Prostate gland (tissue), 2 donors: Measurements from ENCODE around the gene FHIT. TPM values are rescaled to one million over a fixed set of nuclear protein-coding genes. Genes with fewer than 3 reads are reported as not detected.

Experiments used
- DNase-seq: peaks from one replicate; pipeline ENCODE4 v3.0.0-alpha.2; 2019; ENCODE audit warnings: low spot score
- H3K27ac ChIP-seq, 2 donors: fragments of 200-600 bp; sonication (generic); 2 replicates each; pipeline ENCODE4 v1.5.1; 2017 to 2019
- H3K27me3 ChIP-seq: fragments of 200-600 bp; sonication (generic); replicated peaks from 2 replicates; pipeline ENCODE4 v1.5.1; 2019; ENCODE audit not compliant: insufficient read depth
- H3K36me3 ChIP-seq, 2 donors: fragments of 200-600 bp; sonication (generic); 1 replicate in 1 of 2; 2 replicates in 1 of 2; pipeline versions ENCODE4 v1.5.1 to v1.8.1; 2017 to 2019
- H3K4me1 ChIP-seq: fragments of 200-600 bp; sonication (generic); replicated peaks from 2 replicates; pipeline ENCODE4 v1.5.1; 2019
- H3K4me3 ChIP-seq, 2 donors: fragments of 200-600 bp; sonication (generic); 2 replicates each; pipeline ENCODE4 v1.5.1; 2017 to 2019
- H3K9me3 ChIP-seq: fragments of 200-600 bp; sonication (generic); 2 replicates; pipeline ENCODE4 v1.5.1; 2017
- POLR2A ChIP-seq: fragments of 450-650 bp; IDR thresholded peaks from one replicate; pipeline ENCODE4 v1.6.1; 2016; ENCODE audit warnings: antibody characterized with exemption, mild to moderate bottlenecking
- POLR2AphosphoS5 ChIP-seq: sonication (generic); formaldehyde crosslinking; IDR thresholded peaks from one replicate; pipeline ENCODE4 v1.6.1; 2017; ENCODE audit warnings: antibody characterized with exemption
- WGBS: methylation state at CpG from one replicate; pipeline ENCODE4 v1.1.5; 2018; 5-methylcytosine and 5-hydroxymethylcytosine counted together
- intact Hi-C: fragments of 100-400 bp; cut with DNase I; formaldehyde crosslinking; loops from one replicate; pipeline ENCODE4 v1.14.2; 2022
- total RNA-seq, 2 donors: library from RNA; depleted of rRNA; stranded (reverse); fragments of >200 nt; gene quantifications; one replicate each; pipeline ENCODE4 v1.1.0, GENCODE V29; 2016
- TF ChIP-seq, protein P1 (sequence below), 4 experiments: fragments of 200-600 bp in 2 of 4; fragments of 450-650 bp in 2 of 4; sonication (generic) in 2 of 4; IDR thresholded peaks; 1 replicate in 3 of 4; 2 replicates in 1 of 4; pipeline ENCODE4 v1.5.1; 2016 to 2019; ENCODE audit warnings: antibody characterized with exemption in 4 of 4, mild to moderate bottlenecking in 2 of 4, moderate library complexity in 2 of 4

The FHIT gene
- total RNA-seq, 2 donors from 2014 or later, result 6.4 to 10.4 TPM

DNA sequence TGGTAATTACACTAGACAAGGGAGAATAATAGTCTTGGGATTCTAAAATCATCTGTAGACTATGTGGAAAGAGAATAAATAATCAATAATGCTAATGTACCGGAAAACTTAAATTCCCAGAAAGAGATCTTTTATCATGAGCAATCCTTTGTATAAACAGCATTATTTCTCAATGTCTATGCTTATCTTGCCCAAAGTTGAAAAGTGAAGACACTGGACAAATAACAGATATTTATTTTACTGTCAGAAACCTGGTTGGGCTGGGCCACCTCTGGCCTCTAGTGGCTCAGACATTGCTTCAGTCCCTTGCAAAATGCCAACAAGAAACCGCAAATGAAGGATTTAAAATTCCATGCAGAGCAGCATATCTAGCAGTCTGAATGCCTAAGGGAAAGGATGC lies 409.9 kb downstream of the FHIT start:
- no peaks in the 10 kb centered on the region for H3K27me3 ChIP-seq
- DNase-seq, result no peak
- no peaks in the 10 kb centered on the region for H3K4me1 ChIP-seq
- TF ChIP-seq POLR2AphosphoS5, result no peak
- TF ChIP-seq, protein P1, sequence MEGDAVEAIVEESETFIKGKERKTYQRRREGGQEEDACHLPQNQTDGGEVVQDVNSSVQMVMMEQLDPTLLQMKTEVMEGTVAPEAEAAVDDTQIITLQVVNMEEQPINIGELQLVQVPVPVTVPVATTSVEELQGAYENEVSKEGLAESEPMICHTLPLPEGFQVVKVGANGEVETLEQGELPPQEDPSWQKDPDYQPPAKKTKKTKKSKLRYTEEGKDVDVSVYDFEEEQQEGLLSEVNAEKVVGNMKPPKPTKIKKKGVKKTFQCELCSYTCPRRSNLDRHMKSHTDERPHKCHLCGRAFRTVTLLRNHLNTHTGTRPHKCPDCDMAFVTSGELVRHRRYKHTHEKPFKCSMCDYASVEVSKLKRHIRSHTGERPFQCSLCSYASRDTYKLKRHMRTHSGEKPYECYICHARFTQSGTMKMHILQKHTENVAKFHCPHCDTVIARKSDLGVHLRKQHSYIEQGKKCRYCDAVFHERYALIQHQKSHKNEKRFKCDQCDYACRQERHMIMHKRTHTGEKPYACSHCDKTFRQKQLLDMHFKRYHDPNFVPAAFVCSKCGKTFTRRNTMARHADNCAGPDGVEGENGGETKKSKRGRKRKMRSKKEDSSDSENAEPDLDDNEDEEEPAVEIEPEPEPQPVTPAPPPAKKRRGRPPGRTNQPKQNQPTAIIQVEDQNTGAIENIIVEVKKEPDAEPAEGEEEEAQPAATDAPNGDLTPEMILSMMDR (IDR thresholded peaks at IDR 0.05), result no peak
- no peak for TF ChIP-seq POLR2A
- no peaks in the 10 kb centered on the region for H3K9me3 ChIP-seq
- H3K36me3 ChIP-seq, result no peaks in the 10 kb centered on the region
- no peak overlapping the region for H3K27ac ChIP-seq
- H3K4me3 ChIP-seq, result no peak overlapping the region
- WGBS, result 98% methylated on average over 2 of the region's 2 CpGs
- intact Hi-C loops, result no loop called here

DNA sequence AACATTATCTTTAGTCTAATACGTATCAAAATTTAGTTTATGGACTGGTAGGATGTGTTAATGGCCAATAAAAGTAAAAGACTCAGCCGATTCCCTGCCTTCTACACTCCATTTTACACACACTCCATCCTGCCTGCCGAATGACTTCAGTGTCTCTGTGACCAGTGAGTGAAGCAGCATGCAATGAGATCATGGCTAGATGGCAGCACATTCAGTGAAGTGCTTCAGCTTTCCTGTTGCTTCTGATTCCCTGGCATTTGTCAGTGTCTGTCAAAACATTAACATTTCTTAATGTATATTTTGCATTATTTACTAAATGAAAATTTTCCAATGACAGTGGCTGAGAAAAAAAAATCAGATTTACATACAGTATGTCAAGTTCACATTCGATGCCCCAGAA lies 412.0 kb downstream of the FHIT start:
- intact Hi-C loops, result no loop called here

DNA sequence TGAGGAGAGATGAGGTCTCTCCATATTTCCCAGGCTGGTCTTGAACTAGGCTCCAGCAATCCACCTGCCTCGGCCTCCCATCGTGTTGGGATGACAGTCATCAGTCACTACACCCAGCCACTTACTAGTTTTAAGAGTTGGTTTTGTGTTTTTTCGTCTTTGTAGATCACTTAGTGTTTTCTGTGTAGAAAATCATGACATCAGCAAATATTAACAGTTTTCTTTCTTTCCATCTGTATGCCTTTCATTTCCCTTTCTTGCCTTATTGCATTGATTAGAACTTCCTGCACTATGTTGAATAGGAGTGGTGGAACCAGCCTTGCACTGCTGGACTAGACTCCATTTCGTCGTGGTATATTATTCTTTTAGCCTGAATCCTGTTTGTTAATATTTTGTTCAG lies 415.5 kb downstream of the FHIT start:
- no peak for DNase-seq
- Histone ChIP-seq H3K27ac (no peak overlapping the region), H3K4me3 (no peak overlapping the region), H3K36me3 (no peaks in the 10 kb centered on the region), H3K4me1 (no peaks in the 10 kb centered on the region), H3K27me3 (no peaks in the 10 kb centered on the region), H3K9me3 (no peaks in the 10 kb centered on the region)
- intact Hi-C loops, result no loop called here
- WGBS, result 96% methylated on average over 5 of the region's 5 CpGs
- TF ChIP-seq, protein P1 (IDR thresholded peaks at IDR 0.05), result no peak
- TF ChIP-seq POLR2AphosphoS5 (no peak), POLR2A (no peak)

More for the DNA sequence above, 412.0 kb downstream of the FHIT start:
- Histone ChIP-seq H3K4me1 (no peaks in the 10 kb centered on the region), H3K4me3 (no peak overlapping the region), H3K36me3 (no peaks in the 10 kb centered on the region), H3K9me3 (no peaks in the 10 kb centered on the region), H3K27ac (no peak overlapping the region), H3K27me3 (no peaks in the 10 kb centered on the region)
- TF ChIP-seq, protein P1 (IDR thresholded peaks at IDR 0.05), result no peak
- no peak for TF ChIP-seq POLR2A
- no peak for TF ChIP-seq POLR2AphosphoS5
- WGBS, result 69% methylated on average over 4 of the region's 4 CpGs
- DNase-seq, result no peak

DNA sequence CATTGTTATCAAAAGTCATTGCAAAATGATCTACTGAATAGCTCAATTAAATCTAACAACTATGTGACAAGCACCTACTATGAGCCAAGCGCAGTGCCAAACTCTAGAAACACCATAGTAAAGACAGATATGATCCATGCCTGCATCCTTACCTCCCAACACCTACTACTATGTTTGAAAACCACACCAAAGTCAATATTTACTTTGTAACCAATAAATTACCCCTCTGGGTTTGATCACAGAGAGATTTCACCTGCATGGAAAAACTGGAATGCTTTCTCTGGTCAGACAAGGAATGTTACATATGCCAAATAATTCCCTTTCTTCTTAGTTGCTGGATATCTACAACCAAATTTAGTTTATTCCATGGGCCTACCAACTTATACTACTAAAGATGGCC lies 422.2 kb downstream of the FHIT start:
- Histone ChIP-seq H3K36me3 (no peaks in the 10 kb centered on the region), H3K27me3 (no peaks in the 10 kb centered on the region), H3K4me1 (no peaks in the 10 kb centered on the region), H3K27ac (no peak overlapping the region), H3K4me3 (no peak overlapping the region), H3K9me3 (no peaks in the 10 kb centered on the region)
- DNase-seq, result no peak
- intact Hi-C loops, result no loop called here
- no peak for TF ChIP-seq POLR2AphosphoS5
- no peak for TF ChIP-seq POLR2A
- TF ChIP-seq, protein P1 (IDR thresholded peaks at IDR 0.05), result no peak
- 88% methylated on average over 1 of the region's 1 CpG for WGBS

DNA sequence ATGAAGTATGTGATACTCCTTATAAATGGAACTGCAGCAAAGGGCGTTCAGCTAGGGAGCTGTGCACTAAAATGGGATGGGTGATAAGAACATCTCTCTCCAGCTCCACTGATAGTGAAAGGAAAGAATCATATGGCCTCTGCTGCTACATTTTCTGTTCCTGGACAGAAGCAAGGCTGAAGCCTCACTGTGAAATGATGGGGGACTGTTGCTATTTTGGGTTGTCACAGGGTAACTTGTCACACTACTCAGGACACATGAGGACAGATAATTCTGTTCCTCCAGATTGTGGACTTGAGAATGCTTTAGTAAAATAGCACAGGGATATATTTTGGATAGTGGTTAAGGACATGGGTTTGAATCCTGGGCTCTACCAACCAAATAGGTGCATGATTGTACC lies 423.6 kb downstream of the FHIT start:
- intact Hi-C loops, result no loop called here
- no peaks in the 10 kb centered on the region for H3K4me1 ChIP-seq
- no peak overlapping the region for H3K27ac ChIP-seq
- 91% methylated on average over 1 of the region's 1 CpG for WGBS
- no peaks in the 10 kb centered on the region for H3K9me3 ChIP-seq
- no peak overlapping the region for H3K4me3 ChIP-seq
- no peaks in the 10 kb centered on the region for H3K36me3 ChIP-seq
- DNase-seq, result no peak
- H3K27me3 ChIP-seq, result no peaks in the 10 kb centered on the region
- TF ChIP-seq POLR2A (no peak), POLR2AphosphoS5 (no peak)
- TF ChIP-seq, protein P1 (IDR thresholded peaks at IDR 0.05), result no peak
